DND-41 (cell line): Measurements from ENCODE around the gene FHL3.

ENCODE experiments used
- ATAC-seq: fragments of 200-7000 bp; cut with Tn5 transposase; 3 replicates; pipeline ENCODE4 v1.9.1; 2021; ENCODE audit warnings: low read depth; ENCODE audit not compliant: insufficient read depth
- DNase-seq: peaks from one replicate; pipeline ENCODE4 v3.0.0-alpha.2; 2020
- H2AFZ ChIP-seq: 2 replicates; pipeline ENCODE4 v1.6.0; 2012; ENCODE audit warnings: low read depth, low read length
- H3K27ac ChIP-seq: 2 replicates; pipeline ENCODE4 v1.5.1; 2012; ENCODE audit warnings: low read length, inconsistent platforms
- H3K27me3 ChIP-seq: fragments of 200-600 bp; sonication (generic); 2 replicates; pipeline ENCODE4 v1.6.0; 2012; ENCODE audit warnings: low read length, mild to moderate bottlenecking, inconsistent platforms; ENCODE audit not compliant: insufficient read depth, poor library complexity
- H3K36me3 ChIP-seq: 2 replicates; pipeline ENCODE4 v1.5.1; 2012; ENCODE audit warnings: low read length, inconsistent platforms; ENCODE audit not compliant: insufficient read depth
- H3K4me1 ChIP-seq: 2 replicates; pipeline ENCODE4 v1.5.1; 2012; ENCODE audit warnings: mild to moderate bottlenecking, low read length; ENCODE audit not compliant: insufficient read depth
- H3K4me2 ChIP-seq: 2 replicates; pipeline ENCODE4 v1.6.0; 2012; ENCODE audit warnings: mild to moderate bottlenecking, moderate library complexity, low read length, inconsistent platforms; ENCODE audit not compliant: insufficient read depth
- H3K4me3 ChIP-seq, 2 experiments: fragments of 200-600 bp in 1 of 2; shearing (Covaris generic) in 1 of 2; 2 replicates each; pipeline ENCODE4 v1.5.1; 2012 to 2016; ENCODE audit warnings: inconsistent platforms in 2 of 2, low read length in 2 of 2, mild to moderate bottlenecking in 2 of 2, low read depth in 1 of 2, moderate library complexity in 1 of 2
- H3K79me2 ChIP-seq: 2 replicates; pipeline ENCODE4 v1.6.0; 2012; ENCODE audit warnings: low read length, inconsistent platforms; ENCODE audit not compliant: insufficient read depth
- H3K9ac ChIP-seq: 2 replicates; pipeline ENCODE4 v1.6.0; 2012; ENCODE audit warnings: low read depth, mild to moderate bottlenecking, inconsistent platforms, low read length, moderate library complexity
- H3K9me3 ChIP-seq: 2 replicates; pipeline ENCODE4 v1.5.1; 2012; ENCODE audit warnings: low read length, moderate library complexity, mild to moderate bottlenecking, inconsistent platforms; ENCODE audit not compliant: insufficient read depth, severe bottlenecking
- H4K20me1 ChIP-seq: 2 replicates; pipeline ENCODE4 v1.6.0; 2012; ENCODE audit warnings: low read length; ENCODE audit not compliant: insufficient read depth
- CTCF ChIP-seq: IDR thresholded peaks from 2 replicates; pipeline ENCODE4 v1.5.1; 2012; ENCODE audit warnings: borderline replicate concordance, low read length, moderate library complexity, mild to moderate bottlenecking; ENCODE audit not compliant: poor library complexity, severe bottlenecking; ENCODE audit errors: extremely low read depth
- EZH2 ChIP-seq: IDR thresholded peaks from 3 replicates; pipeline ENCODE4 v1.6.1; 2012; ENCODE audit warnings: borderline replicate concordance, low read depth, mild to moderate bottlenecking, moderate library complexity, low read length, inconsistent platforms; ENCODE audit not compliant: severe bottlenecking

FHL3 gene

GRCh38 chr1:37947364-37947763 lies 58.0 kb downstream of the FHL3 start:
- no peaks in the 10 kb centered on the region for H3K4me1 ChIP-seq
- H4K20me1 ChIP-seq: no peaks in the 10 kb centered on the region
- no peaks in the 10 kb centered on the region for H3K27me3 ChIP-seq
- no peaks in the 10 kb centered on the region for H3K36me3 ChIP-seq
- H3K27ac ChIP-seq: no peak overlapping the region
- ATAC-seq (no peak), DNase-seq (no peak)
- no peak overlapping the region for H3K4me3 ChIP-seq
- H2AFZ ChIP-seq: no peak overlapping the region
- TF ChIP-seq EZH2 (no peak), CTCF (no peak)
- no peak overlapping the region for H3K4me2 ChIP-seq
- no peaks in the 10 kb centered on the region for H3K79me2 ChIP-seq
- no peaks in the 10 kb centered on the region for H3K9me3 ChIP-seq
- no peak overlapping the region for H3K9ac ChIP-seq
